ENCODE data around the gene PTGDR2.

The PTGDR2 gene

GRCh38 chr11:60855726-60856633, at the start of gene PTGDR2:
PTGDR2 (minus strand) TSS chr11:60855950; CDS start chr11:60853722, 2,228 bp downstream.
- DNase-seq = no peak

- no peak for DNase-seq
Measured at GRCh38 chr11:60905047-60905446, 49.3 kb upstream of the PTGDR2 start.

- no peak for DNase-seq
Measured at GRCh38 chr11:60902625-60903024, 46.9 kb upstream of the PTGDR2 start.

- DNase-seq = no peak
Measured at GRCh38 chr11:60900673-60901404, 45.1 kb upstream of the PTGDR2 start.

- no peak for DNase-seq
Measured at GRCh38 chr11:60899977-60900376, 44.2 kb upstream of the PTGDR2 start.

- peak; percentile 39 to 70 for DNase-seq
Measured at GRCh38 chr11:60899046-60899936, 43.5 kb upstream of the PTGDR2 start.

- no peak for DNase-seq
Measured at GRCh38 chr11:60897496-60897895, 41.7 kb upstream of the PTGDR2 start.

- no peak for DNase-seq
Measured at GRCh38 chr11:60895687-60896086, 39.9 kb upstream of the PTGDR2 start.

GRCh38 chr11:60891103-60891741, 35.5 kb upstream of the PTGDR2 start:
- no peak for DNase-seq

- DNase-seq = no peak
Measured at GRCh38 chr11:60890696-60891095, 34.9 kb upstream of the PTGDR2 start.

- no peak for DNase-seq
Measured at GRCh38 chr11:60889869-60890311, 34.1 kb upstream of the PTGDR2 start.

GRCh38 chr11:60887556-60887955, 31.8 kb upstream of the PTGDR2 start:
- DNase-seq = no peak

GRCh38 chr11:60880643-60881282, 25.0 kb upstream of the PTGDR2 start:
- DNase-seq = no peak

- no peak for DNase-seq
Measured at GRCh38 chr11:60879971-60880588, 24.3 kb upstream of the PTGDR2 start.

- DNase-seq = no peak
Measured at GRCh38 chr11:60879104-60879503, 23.4 kb upstream of the PTGDR2 start.

- no peak for DNase-seq
Measured at GRCh38 chr11:60878245-60879101, 22.7 kb upstream of the PTGDR2 start.

- DNase-seq = no peak
Measured at GRCh38 chr11:60876168-60876485, 20.4 kb upstream of the PTGDR2 start.

- no peak for DNase-seq
Measured at GRCh38 chr11:60875366-60876167, 19.8 kb upstream of the PTGDR2 start.
